ENCODE data around the gene ZNF660.

GRCh38 chr3:44624749-44625480 lies 40.2 kb downstream of the ZNF660 start, which contains the start of gene ZNF197:
- peak in 1 of 3 experiments; percentile 37 for TF ChIP-seq CTCF (optimal IDR thresholded peaks at IDR 0.05 in 1 of 3, IDR thresholded peaks at IDR 0.05 in 1 of 3, conservative IDR thresholded peaks at IDR 0.05 in 1 of 3; ENCODE audit: extremely low read depth in 1 of 3, insufficient read depth in 2 of 3, low read length in 3 of 3)
- no peak for TF ChIP-seq EZH2 (IDR thresholded peaks at IDR 0.05; ENCODE audit: low read length)
